ENCODE results near the gene RARRES2.

RARRES2 gene

GRCh38 chr7:150385302-150385723, 43.9 kb upstream of the RARRES2 start:
- no peak for ATAC-seq
- TF ChIP-seq CSDC2 (CRISPR knock-in tag; IDR thresholded peaks at IDR 0.05) (no peak), OSR1 (CRISPR knock-in tag; IDR thresholded peaks at IDR 0.05) (no peak), ZC3H10 (CRISPR knock-in tag; IDR thresholded peaks at IDR 0.05) (no peak), ZNF565 (CRISPR knock-in tag; conservative IDR thresholded peaks at IDR 0.05; ENCODE audit: low read depth) (no peak), ZNF70 (CRISPR knock-in tag; IDR thresholded peaks at IDR 0.05) (no peak), TCF4 (CRISPR knock-in tag; IDR thresholded peaks at IDR 0.05; ENCODE audit: borderline replicate concordance) (no peak)
- TF ChIP-seq, protein P1, sequence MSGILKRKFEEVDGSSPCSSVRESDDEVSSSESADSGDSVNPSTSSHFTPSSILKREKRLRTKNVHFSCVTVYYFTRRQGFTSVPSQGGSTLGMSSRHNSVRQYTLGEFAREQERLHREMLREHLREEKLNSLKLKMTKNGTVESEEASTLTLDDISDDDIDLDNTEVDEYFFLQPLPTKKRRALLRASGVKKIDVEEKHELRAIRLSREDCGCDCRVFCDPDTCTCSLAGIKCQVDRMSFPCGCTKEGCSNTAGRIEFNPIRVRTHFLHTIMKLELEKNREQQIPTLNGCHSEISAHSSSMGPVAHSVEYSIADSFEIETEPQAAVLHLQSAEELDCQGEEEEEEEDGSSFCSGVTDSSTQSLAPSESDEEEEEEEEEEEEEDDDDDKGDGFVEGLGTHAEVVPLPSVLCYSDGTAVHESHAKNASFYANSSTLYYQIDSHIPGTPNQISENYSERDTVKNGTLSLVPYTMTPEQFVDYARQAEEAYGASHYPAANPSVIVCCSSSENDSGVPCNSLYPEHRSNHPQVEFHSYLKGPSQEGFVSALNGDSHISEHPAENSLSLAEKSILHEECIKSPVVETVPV (CRISPR knock-in tag; IDR thresholded peaks at IDR 0.05), result no peak

DNA sequence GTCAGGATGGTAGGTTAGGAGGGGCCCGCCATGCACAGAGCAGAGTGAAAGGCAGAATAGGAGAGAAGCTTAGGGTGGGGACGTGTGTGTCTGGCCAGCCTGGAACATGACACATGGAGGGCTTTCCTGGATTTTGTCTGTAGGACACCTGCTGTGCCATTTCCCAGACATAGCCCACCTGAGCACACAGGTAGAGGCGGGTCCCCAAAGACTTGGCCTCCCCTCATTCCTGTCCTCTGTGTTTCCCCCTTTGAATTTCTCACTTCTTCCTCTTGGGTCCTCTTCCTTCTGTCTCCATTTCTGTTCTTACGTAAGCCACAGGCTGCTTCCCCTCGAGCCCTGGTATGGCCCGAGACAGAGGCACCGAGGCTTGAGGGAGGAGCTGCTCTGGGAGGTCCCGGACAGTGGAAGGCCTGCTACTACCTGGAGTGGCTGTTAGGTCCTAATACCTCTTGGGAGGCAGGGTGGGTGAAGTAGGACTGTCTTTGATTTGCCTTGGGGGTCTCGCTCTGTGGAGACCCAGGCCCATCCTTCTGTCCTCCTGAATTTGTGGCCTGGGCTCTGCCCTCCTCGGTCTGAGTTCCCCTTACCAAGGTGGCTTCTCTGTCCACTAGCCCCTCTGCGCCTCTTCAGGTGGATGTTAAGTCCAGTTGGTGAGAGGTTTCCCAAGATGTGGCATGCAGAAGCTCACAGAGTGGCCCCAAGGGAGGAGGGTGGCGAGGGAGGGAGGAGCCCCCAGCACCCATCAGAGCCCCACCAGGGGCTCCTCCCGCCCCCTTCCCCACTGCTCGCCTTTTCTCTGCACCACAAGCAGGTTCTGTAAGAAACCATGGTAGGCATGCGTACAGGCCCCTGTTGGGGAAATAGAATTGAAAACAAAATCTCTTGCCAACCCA, 43.2 kb upstream of the RARRES2 start:
- no peak for ATAC-seq

DNA sequence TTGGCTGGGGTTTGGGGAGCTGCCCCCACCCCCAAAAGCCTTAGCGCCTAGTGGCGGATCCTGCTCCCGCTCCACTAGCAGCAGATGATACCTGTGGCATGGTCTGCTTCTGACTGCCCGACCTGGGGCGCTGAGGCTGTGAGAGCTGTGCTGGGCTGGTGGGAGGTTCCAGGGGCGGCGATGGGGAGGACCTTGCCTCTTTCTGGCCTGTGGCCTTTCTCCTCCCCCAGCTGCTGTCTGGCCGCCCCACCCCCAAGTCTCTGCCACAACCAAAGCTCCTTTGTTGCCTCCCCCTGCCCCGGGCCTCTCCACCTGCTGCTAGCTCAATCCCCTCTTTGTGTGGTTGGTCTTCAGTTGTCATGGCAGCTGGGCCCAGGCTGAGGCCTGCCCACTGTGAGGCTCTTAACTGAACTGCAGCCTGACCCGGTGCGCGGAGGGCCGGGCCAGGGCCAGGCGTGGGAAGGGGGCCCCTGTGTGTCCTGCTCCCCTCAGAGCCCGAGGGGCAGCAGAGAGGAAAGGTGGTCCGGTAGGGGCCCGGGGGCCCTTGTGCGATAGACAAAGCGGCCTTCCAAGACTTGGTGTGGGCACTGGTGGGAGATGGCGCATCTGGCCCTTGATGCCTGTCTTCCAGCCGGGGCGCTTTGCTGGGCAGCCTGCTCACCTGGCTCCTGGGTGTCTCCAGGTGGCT, 42.4 kb upstream of the RARRES2 start:
- ATAC-seq, result no peak
- TF ChIP-seq ZFP30 (CRISPR knock-in tag; IDR thresholded peaks at IDR 0.05) (no peak), TCF4 (CRISPR knock-in tag; IDR thresholded peaks at IDR 0.05; ENCODE audit: borderline replicate concordance) (no peak), ZFP3 (CRISPR knock-in tag; IDR thresholded peaks at IDR 0.05) (no peak), TOX (CRISPR knock-in tag; IDR thresholded peaks at IDR 0.05; ENCODE audit: borderline replicate concordance) (no peak), ZNF70 (CRISPR knock-in tag; IDR thresholded peaks at IDR 0.05) (no peak), ZNF8 (CRISPR knock-in tag; IDR thresholded peaks at IDR 0.05) (no peak)
- TF ChIP-seq, protein P2, sequence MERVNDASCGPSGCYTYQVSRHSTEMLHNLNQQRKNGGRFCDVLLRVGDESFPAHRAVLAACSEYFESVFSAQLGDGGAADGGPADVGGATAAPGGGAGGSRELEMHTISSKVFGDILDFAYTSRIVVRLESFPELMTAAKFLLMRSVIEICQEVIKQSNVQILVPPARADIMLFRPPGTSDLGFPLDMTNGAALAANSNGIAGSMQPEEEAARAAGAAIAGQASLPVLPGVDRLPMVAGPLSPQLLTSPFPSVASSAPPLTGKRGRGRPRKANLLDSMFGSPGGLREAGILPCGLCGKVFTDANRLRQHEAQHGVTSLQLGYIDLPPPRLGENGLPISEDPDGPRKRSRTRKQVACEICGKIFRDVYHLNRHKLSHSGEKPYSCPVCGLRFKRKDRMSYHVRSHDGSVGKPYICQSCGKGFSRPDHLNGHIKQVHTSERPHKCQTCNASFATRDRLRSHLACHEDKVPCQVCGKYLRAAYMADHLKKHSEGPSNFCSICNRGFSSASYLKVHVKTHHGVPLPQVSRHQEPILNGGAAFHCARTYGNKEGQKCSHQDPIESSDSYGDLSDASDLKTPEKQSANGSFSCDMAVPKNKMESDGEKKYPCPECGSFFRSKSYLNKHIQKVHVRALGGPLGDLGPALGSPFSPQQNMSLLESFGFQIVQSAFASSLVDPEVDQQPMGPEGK (CRISPR knock-in tag; IDR thresholded peaks at IDR 0.05; ENCODE audit: borderline replicate concordance), result no peak
- TF ChIP-seq, protein P3, sequence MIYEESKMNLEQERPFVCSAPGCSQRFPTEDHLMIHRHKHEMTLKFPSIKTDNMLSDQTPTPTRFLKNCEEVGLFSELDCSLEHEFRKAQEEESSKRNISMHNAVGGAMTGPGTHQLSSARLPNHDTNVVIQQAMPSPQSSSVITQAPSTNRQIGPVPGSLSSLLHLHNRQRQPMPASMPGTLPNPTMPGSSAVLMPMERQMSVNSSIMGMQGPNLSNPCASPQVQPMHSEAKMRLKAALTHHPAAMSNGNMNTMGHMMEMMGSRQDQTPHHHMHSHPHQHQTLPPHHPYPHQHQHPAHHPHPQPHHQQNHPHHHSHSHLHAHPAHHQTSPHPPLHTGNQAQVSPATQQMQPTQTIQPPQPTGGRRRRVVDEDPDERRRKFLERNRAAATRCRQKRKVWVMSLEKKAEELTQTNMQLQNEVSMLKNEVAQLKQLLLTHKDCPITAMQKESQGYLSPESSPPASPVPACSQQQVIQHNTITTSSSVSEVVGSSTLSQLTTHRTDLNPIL (CRISPR knock-in tag; IDR thresholded peaks at IDR 0.05; ENCODE audit: low read depth), result no peak
- TF ChIP-seq, protein P1 (CRISPR knock-in tag; IDR thresholded peaks at IDR 0.05), result no peak

More for the DNA sequence above, 43.2 kb upstream of the RARRES2 start:
- TF ChIP-seq ARNTL (CRISPR knock-in tag; IDR thresholded peaks at IDR 0.05; ENCODE audit: borderline replicate concordance, low read depth), result no peak
- TF ChIP-seq GLIS3 (CRISPR knock-in tag; IDR thresholded peaks at IDR 0.05), result no peak

GRCh38 chr7:150382844-150383225, 41.4 kb upstream of the RARRES2 start:
- no peak for ATAC-seq
- TF ChIP-seq TCF4 (CRISPR knock-in tag; IDR thresholded peaks at IDR 0.05; ENCODE audit: borderline replicate concordance) (0 out of 2 replicates have a peak, but pooled peaks have one; percentile 17), OSR1 (CRISPR knock-in tag; IDR thresholded peaks at IDR 0.05) (no peak)

DNA sequence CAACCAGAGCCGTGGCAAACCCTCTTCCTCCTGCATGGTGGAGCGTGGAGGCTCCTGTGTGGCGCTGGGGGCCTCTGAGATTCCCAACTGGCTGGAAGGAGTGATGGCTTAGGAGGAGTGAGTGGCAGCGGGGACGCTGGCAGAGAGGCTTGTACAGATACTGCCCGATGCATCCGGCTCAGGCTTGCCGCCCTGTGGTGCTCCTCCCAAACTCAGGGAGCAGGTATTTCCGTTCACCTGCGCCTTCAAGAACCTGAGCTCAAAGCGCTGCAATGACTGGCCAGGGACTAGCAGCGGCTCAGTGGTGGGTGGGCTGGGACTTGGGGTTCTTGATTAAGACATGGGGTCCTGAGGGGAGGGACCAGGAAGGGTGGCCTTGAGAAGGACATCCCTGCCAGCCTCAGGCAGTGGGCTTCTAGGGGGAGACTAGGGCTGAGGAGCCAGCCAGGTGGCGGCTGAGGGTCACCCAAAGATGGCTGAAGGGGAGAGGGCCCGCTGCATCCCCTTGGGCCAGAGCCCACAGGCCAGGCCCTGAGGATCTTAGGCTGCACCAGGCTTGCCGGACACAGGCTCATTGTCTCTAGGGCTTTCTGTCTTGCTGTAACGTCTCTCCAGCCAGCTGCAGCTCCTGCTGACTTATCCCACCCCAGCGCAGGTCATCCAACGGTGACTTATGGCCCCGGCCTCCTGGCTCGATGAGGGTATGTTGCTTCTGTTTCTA, 40.9 kb upstream of the RARRES2 start:
- ATAC-seq, result no peak
- TF ChIP-seq ZFP30 (CRISPR knock-in tag; IDR thresholded peaks at IDR 0.05) (no peak), ARNTL (CRISPR knock-in tag; IDR thresholded peaks at IDR 0.05; ENCODE audit: borderline replicate concordance, low read depth) (no peak), ESRRG (CRISPR knock-in tag; IDR thresholded peaks at IDR 0.05) (no peak), TOX (CRISPR knock-in tag; IDR thresholded peaks at IDR 0.05; ENCODE audit: borderline replicate concordance) (no peak), ZFP3 (CRISPR knock-in tag; IDR thresholded peaks at IDR 0.05) (no peak), GLIS3 (CRISPR knock-in tag; IDR thresholded peaks at IDR 0.05) (no peak), ISL1 (CRISPR knock-in tag; IDR thresholded peaks at IDR 0.05) (no peak), ZNF565 (CRISPR knock-in tag; conservative IDR thresholded peaks at IDR 0.05; ENCODE audit: low read depth) (no peak), TCF4 (CRISPR knock-in tag; IDR thresholded peaks at IDR 0.05; ENCODE audit: borderline replicate concordance) (no peak)
- TF ChIP-seq, protein P1 (CRISPR knock-in tag; IDR thresholded peaks at IDR 0.05), result no peak

Data from SK-N-SH treated with all-trans-retinoic acid at 6 μM for 48 hours (cell line).